Stomach (tissue), 9 donors: ENCODE results near the gene PDE8A. TPM values are rescaled to one million over a fixed set of nuclear protein-coding genes. Genes with fewer than 3 reads are reported as not detected.
A peak's percentile ranks its signal among the peaks of the same experiment; 100 is the strongest.
"Not testable (repeated sequence)": the region's sequence is repeated elsewhere in the genome, so short reads cannot be mapped to it uniquely, and the experiment has no call there.

Source experiments
- DNase-seq, 2 donors: peaks; one replicate each; pipeline versions ENCODE4 v3.0.0 to v3.0.0-alpha.2; 2013 to 2019
- H3K27ac ChIP-seq, 5 donors: fragments of 200-600 bp in 4 of 5; sonication (generic) in 4 of 5; one replicate each; pipeline ENCODE4 v1.5.1; 2013 to 2019; ENCODE audit warnings: mild to moderate bottlenecking in 1 of 5, moderate library complexity in 1 of 5
- H3K27me3 ChIP-seq, 3 donors: fragments of 200-600 bp; sonication (generic); one replicate each; pipeline ENCODE4 v1.5.1; 2017 to 2019; ENCODE audit warnings: mixed run types in 1 of 3
- H3K36me3 ChIP-seq, 4 donors: fragments of 200-600 bp; sonication (generic); 1 replicate in 3 of 4; 2 replicates in 1 of 4; pipeline ENCODE4 v1.5.1; 2016 to 2019
- H3K4me1 ChIP-seq, 4 donors: fragments of 200-600 bp; sonication (generic); one replicate each; pipeline ENCODE4 v1.5.1; 2016 to 2019
- H3K4me3 ChIP-seq, 4 donors: fragments of 200-600 bp; sonication (generic) in 3 of 4; one replicate each; pipeline ENCODE4 v1.5.1; 2016 to 2019; ENCODE audit warnings: mild to moderate bottlenecking in 1 of 4
- H3K9me3 ChIP-seq, 4 donors: fragments of 200-600 bp; sonication (generic); one replicate each; pipeline ENCODE4 v1.5.1; 2016 to 2019
- EP300 ChIP-seq: sonication (generic); formaldehyde crosslinking; IDR thresholded peaks from one replicate; pipeline ENCODE4 v1.6.1; 2017; ENCODE audit warnings: antibody characterized with exemption
- POLR2A ChIP-seq, 4 donors: fragments of 450-650 bp; IDR thresholded peaks; one replicate each; pipeline ENCODE4 v1.6.1; 2016; ENCODE audit warnings: antibody characterized with exemption in 4 of 4, control low read depth in 2 of 4, mild to moderate bottlenecking in 1 of 4, moderate library complexity in 1 of 4
- POLR2AphosphoS5 ChIP-seq, 3 donors: sonication (generic); formaldehyde crosslinking; IDR thresholded peaks; one replicate each; pipeline ENCODE4 v1.6.1; 2016; ENCODE audit warnings: antibody characterized with exemption in 3 of 3
- WGBS, 5 donors: extraction: QIAGEN DNeasy Blood & Tissue Kit in 3 of 5; methylation state at CpG; one replicate each; pipeline versions ENCODE4 v1.1.5 to v1.1.7; 2013 to 2018; 5-methylcytosine and 5-hydroxymethylcytosine counted together
- intact Hi-C: fragments of 100-400 bp; cut with DNase I; formaldehyde crosslinking; loops from one replicate; pipeline ENCODE4 v1.15.1; 2023; ENCODE audit warnings: low total_unique reads
- polyA plus RNA-seq, 3 donors: library from polyadenylated mRNA; stranded (reverse); fragments of 200-250 nt; gene quantifications; one replicate each; pipeline ENCODE4 v1.2.3, GENCODE V29; 2013
- total RNA-seq, 5 donors: library from RNA; depleted of rRNA; stranded (reverse); fragments of >200 nt; gene quantifications; one replicate each; pipeline versions ENCODE4 v1.1.0 to v1.2.3, GENCODE V29; 2014 to 2016
- TF ChIP-seq, protein P1 (sequence below), 7 experiments: fragments of 450-650 bp in 4 of 7; fragments of 200-600 bp in 3 of 7; sonication (generic) in 3 of 7; IDR thresholded peaks; one replicate each; pipeline ENCODE4 v1.5.1; 2016 to 2019; ENCODE audit warnings: antibody characterized with exemption in 7 of 7, control low read depth in 2 of 7, mild to moderate bottlenecking in 1 of 7
- donor health status: healthy with polysubstance abuse.
- donor health status: Bipolar disorder and iron deficiency.
- donor health status: healthy.

The PDE8A gene
- total and polyA plus RNA-seq, 8 donors: 15.6 to 85.9 (median 38.3) TPM

DNA sequence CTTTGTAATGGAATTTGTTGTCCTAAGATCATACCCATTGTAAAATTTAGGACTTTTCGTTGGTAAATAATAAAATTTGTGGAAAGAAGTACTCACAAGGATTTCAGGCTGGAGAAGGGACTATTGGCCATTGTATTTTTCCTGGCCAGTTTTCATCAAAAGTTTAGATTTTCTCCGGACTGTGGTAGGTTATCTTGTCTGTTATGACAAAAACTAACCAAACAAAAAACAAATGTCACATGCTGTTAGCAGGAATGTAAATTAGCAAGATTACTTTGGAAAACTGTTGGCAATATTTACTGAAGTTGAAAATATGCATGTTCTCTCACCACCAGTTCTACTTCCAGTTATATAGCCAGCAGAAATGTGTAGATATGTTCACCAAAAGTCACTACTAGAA lies 27.8 kb downstream of the PDE8A start:
- Histone ChIP-seq H3K4me3 (no peak overlapping the region), H3K27ac (peak overlapping the region in 3 of 5 donors; percentile 63 to 80 (median 77)), H3K9me3 (no peaks in the 10 kb centered on the region), H3K36me3 (no peaks in the 10 kb centered on the region), H3K4me1 (peaks cover 37 to 78% (median 64%) of the 10 kb centered on the region in 4 donors), H3K27me3 (no peaks in the 10 kb centered on the region)
- intact Hi-C loops: no loop called here
- 49 to 61% (median 53%) methylated on average over 2 of the region's 2 CpGs for WGBS, 5 donors
- TF ChIP-seq, protein P1, sequence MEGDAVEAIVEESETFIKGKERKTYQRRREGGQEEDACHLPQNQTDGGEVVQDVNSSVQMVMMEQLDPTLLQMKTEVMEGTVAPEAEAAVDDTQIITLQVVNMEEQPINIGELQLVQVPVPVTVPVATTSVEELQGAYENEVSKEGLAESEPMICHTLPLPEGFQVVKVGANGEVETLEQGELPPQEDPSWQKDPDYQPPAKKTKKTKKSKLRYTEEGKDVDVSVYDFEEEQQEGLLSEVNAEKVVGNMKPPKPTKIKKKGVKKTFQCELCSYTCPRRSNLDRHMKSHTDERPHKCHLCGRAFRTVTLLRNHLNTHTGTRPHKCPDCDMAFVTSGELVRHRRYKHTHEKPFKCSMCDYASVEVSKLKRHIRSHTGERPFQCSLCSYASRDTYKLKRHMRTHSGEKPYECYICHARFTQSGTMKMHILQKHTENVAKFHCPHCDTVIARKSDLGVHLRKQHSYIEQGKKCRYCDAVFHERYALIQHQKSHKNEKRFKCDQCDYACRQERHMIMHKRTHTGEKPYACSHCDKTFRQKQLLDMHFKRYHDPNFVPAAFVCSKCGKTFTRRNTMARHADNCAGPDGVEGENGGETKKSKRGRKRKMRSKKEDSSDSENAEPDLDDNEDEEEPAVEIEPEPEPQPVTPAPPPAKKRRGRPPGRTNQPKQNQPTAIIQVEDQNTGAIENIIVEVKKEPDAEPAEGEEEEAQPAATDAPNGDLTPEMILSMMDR (IDR thresholded peaks at IDR 0.05): no peak
- TF ChIP-seq EP300 (no peak), POLR2A (IDR thresholded peaks at IDR 0.05) (no peak), POLR2AphosphoS5 (IDR thresholded peaks at IDR 0.05) (no peak)
- no peak for DNase-seq

DNA sequence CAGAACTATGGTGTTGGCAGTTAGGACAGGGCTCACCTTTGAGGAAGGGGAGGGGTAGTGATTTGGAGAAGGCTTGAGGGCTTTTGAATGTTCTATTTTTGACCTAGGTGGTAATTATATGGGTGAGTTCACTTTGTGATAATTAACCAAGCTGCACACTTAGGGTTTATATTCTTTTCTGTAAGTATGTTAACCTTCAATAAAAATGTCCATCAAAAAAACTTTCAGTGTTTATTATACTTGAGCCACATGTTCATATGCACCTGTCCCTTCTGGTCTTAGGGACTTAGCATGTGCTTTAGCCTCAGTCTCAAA lies 28.4 kb downstream of the PDE8A start:
- no peak for DNase-seq
- no peak overlapping the region for H3K4me3 ChIP-seq
- H3K27me3 ChIP-seq: no peaks in the 10 kb centered on the region
- H3K4me1 ChIP-seq: peaks cover 37 to 77% (median 64%) of the 10 kb centered on the region in 4 donors
- TF ChIP-seq, protein P1 (IDR thresholded peaks at IDR 0.05): no peak
- no peak for TF ChIP-seq EP300
- H3K36me3 ChIP-seq: no peaks in the 10 kb centered on the region
- peak overlapping the region in 4 of 5 donors; percentile 31 to 80 (median 70) for H3K27ac ChIP-seq
- no peaks in the 10 kb centered on the region for H3K9me3 ChIP-seq
- intact Hi-C loops: no loop called here

DNA sequence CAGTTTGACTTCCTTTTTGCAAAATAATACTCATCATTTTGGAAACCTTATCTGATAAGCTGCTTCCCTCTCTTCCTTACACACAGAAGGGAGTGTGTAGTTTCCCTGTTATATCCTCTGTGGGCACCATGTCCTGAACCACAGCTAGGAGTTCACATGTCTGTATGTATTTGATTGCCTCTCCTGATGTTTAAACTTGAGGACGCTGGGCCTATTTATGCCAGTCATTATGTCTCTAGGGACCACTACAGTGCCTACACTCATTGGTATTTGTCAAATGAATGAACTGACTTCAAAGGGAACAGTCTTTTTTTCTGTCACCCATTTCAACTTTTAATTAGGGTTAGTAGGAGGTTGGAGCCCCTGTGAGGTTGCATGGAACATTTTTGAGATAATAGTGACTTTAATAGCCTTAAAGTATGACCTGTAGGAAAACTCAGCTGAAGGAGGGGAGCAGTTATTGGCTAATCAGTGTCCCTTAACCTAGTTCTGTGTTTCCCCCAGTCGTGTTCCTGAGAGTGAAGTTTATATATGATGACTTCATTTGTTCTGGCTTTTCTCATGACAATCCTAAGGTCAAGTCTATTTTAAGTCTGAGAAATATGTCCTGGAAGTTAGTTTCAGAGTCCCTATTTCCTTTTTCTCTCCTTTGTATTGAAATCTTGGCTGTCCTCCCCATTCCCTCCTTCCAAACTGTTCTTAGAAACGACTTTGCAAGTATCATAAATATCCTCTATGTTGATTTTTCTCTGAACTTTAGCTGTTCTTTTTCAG lies 28.9 kb downstream of the PDE8A start:
- no peaks in the 10 kb centered on the region for H3K27me3 ChIP-seq
- H3K9me3 ChIP-seq: no peaks in the 10 kb centered on the region
- WGBS, 5 donors: 4 to 24% (median 15%) methylated on average over 3 of the region's 3 CpGs
- H3K36me3 ChIP-seq: no peaks in the 10 kb centered on the region
- peak in 1 of 2 donors; percentile 75 for DNase-seq
- peak overlapping the region in 4 of 5 donors; percentile 31 to 80 (median 70) for H3K27ac ChIP-seq
- TF ChIP-seq POLR2AphosphoS5 (IDR thresholded peaks at IDR 0.05): peak in 1 of 3 donors; percentile 3
- TF ChIP-seq POLR2A (IDR thresholded peaks at IDR 0.05): no peak
- TF ChIP-seq, protein P1 (IDR thresholded peaks at IDR 0.05): peak in 2 of 7 experiments; percentile 38 to 55
- no peak for TF ChIP-seq EP300
- peaks cover 37 to 76% (median 62%) of the 10 kb centered on the region in 4 donors for H3K4me1 ChIP-seq
- H3K4me3 ChIP-seq: no peak overlapping the region
- intact Hi-C loops: no loop called here

DNA sequence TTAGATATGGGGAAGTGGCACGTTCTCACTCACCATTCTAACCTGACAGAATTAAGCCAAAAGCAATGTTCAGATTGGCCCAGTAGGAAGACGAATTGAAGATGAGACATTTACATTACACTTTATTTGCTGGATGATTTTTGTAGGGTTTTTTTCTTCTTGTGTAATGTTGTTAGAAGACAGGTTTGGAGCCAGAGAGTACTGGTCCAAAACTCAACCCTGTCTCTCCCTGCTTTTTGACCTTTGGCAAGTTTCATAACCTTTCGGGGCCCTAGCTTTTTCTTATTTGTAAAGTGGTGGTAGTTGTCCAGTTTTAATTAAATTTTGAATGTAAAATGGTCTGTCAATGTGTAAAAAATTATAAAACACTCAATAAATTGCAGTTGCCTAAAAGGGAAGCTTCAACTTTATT lies 29.5 kb downstream of the PDE8A start:
- Histone ChIP-seq H3K27ac (peak overlapping the region in 4 of 5 donors; percentile 31 to 80 (median 70)), H3K4me3 (no peak overlapping the region), H3K4me1 (peaks cover 37 to 76% (median 59%) of the 10 kb centered on the region in 4 donors), H3K9me3 (no peaks in the 10 kb centered on the region), H3K36me3 (no peaks in the 10 kb centered on the region), H3K27me3 (no peaks in the 10 kb centered on the region)
- WGBS, 5 donors: 7 to 45% (median 11%) methylated on average over 3 of the region's 3 CpGs
- DNase-seq: no peak
- intact Hi-C loops: no loop called here
- TF ChIP-seq, protein P1 (IDR thresholded peaks at IDR 0.05): no peak
- TF ChIP-seq EP300 (no peak), POLR2AphosphoS5 (IDR thresholded peaks at IDR 0.05) (no peak), POLR2A (IDR thresholded peaks at IDR 0.05) (no peak)

DNA sequence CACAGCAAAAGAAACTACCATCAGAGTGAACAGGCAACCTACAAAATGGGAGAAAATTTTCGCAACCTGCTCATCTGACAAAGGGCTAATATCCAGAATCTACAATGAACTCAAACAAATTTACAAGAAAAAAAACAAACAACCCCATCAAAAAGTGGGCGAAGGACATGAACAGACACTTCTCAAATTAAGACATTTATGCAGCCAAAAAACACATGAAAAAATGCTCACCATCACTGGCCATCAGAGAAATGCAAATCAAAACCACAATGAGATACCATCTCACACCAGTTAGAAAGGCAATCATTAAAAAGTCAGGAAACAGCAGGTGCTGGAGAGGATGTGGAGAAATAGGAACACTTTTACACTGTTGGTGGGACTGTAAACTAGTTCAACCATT lies 30.1 kb downstream of the PDE8A start:
- H3K4me1 ChIP-seq: peaks cover 37 to 76% (median 53%) of the 10 kb centered on the region in 4 donors
- H3K4me3 ChIP-seq, H3K27me3 ChIP-seq, H3K9me3 ChIP-seq, H3K36me3 ChIP-seq, intact Hi-C loops, DNase-seq: not testable (repeated sequence)
- H3K27ac ChIP-seq: peak overlapping the region in 2 of 5 donors; percentile 77 to 80
- 91 to 100% (median 96%) methylated on average over 1 to 2 of the region's 2 CpGs for WGBS, 5 donors
